ENCODE measurements around the gene ASTL. TPM values are rescaled to one million over a fixed set of nuclear protein-coding genes. Genes with fewer than 3 reads are reported as not detected.

The ASTL gene
- total and polyA plus RNA-seq, 9 of the 15 experiments (the other 6 are each of a cell fraction or from before 2014, with no cell fraction given): not detected

- TF ChIP-seq POLR3G (IDR thresholded peaks at IDR 0.05; ENCODE audit: extremely low read depth, insufficient read length, insufficient replicate concordance) (no peak), ZNF79 (CRISPR knock-in tag; IDR thresholded peaks at IDR 0.05; ENCODE audit: low read depth) (no peak), RBFOX2 (IDR thresholded peaks at IDR 0.05; ENCODE audit: low read depth, low read length) (peak; percentile 72), MEF2D (tag; conservative IDR thresholded peaks at IDR 0.05; ENCODE audit: low read depth) (no peak), ZFX (CRISPR knock-in tag; IDR thresholded peaks at IDR 0.05) (peak; percentile 70), ZNF511 (CRISPR knock-in tag; IDR thresholded peaks at IDR 0.05) (peak; percentile 85; the same call in 1 of the 2 replicates), C11orf30 (IDR thresholded peaks at IDR 0.05; ENCODE audit: low read depth) (peak; percentile 79), TFAP4 (CRISPR knock-in tag; IDR thresholded peaks at IDR 0.05; ENCODE audit: borderline replicate concordance) (peak; percentile 50; the same call in 1 of the 2 replicates), TAF7 (tag; IDR thresholded peaks at IDR 0.05) (0 out of 2 replicates have a peak, but pooled peaks have one; percentile 4), MGA (IDR thresholded peaks at IDR 0.05) (peak; percentile 58), ZFPM2 (CRISPR knock-in tag; IDR thresholded peaks at IDR 0.05) (0 out of 2 replicates have a peak, but pooled peaks have one; percentile 12), MAZ (CRISPR knock-in tag; conservative IDR thresholded peaks at IDR 0.05 in 1 of 2, IDR thresholded peaks at IDR 0.05 in 1 of 2) (peak; percentile 21 to 80; a peak in 3 of 4 replicates), HDAC1 (IDR thresholded peaks at IDR 0.05) (peak in 1 of 2 experiments; percentile 34; a peak in 1 of 4 replicates)
Observed at GRCh38 chr2:96157649-96158553, 19.6 kb upstream of the ASTL start (continued).
